Measurements from ENCODE around the gene PFKL.

PFKL gene

GRCh38 chr21:44326272-44326647 is 26.4 kb downstream of the PFKL start:
- H3K4me2 ChIP-seq (ENCODE audit: low read depth, low read length), result no peak overlapping the region
- H2AFZ ChIP-seq (ENCODE audit: low read length), result no peak overlapping the region
- no peaks in the 10 kb centered on the region for H3K9me2 ChIP-seq (replicated peaks; ENCODE audit: insufficient read depth, low read length)
- no peak for DNase-seq
- no peak overlapping the region for H3K4me3 ChIP-seq (ENCODE audit: low read length)
- H3K4me1 ChIP-seq (ENCODE audit: low read length), result no peaks in the 10 kb centered on the region
- H3K9ac ChIP-seq (ENCODE audit: low read length), result no peak overlapping the region
- H4K20me1 ChIP-seq (ENCODE audit: insufficient read depth, low read length), result 0 out of 2 replicates have a peak, but pooled peaks cover 7% of the 10 kb centered on the region
- TF ChIP-seq EZH2phosphoT487 (IDR thresholded peaks at IDR 0.05; ENCODE audit: low read length), result no peak
- TF ChIP-seq EZH2 (optimal IDR thresholded peaks at IDR 0.05; ENCODE audit: low read depth, low read length), result no peak
- TF ChIP-seq CTCF (IDR thresholded peaks at IDR 0.05; ENCODE audit: low read length), result no peak
- H3K27ac ChIP-seq (ENCODE audit: low read length), result no peak overlapping the region
- H3F3A ChIP-seq (ENCODE audit: insufficient read depth, low read length), result no peaks in the 10 kb centered on the region
- H3K9me3 ChIP-seq (replicated peaks; ENCODE audit: insufficient read depth, low read length), result no peaks in the 10 kb centered on the region
- H3K27me3 ChIP-seq (replicated peaks; ENCODE audit: insufficient read depth, low read length), result no peaks in the 10 kb centered on the region
- no peaks in the 10 kb centered on the region for H3K79me2 ChIP-seq (ENCODE audit: low read length)
- no peaks in the 10 kb centered on the region; the same call in 1 of the 2 replicates for H3K36me3 ChIP-seq (replicated peaks; ENCODE audit: insufficient read depth, low read length)

- Histone ChIP-seq H3F3A (ENCODE audit: insufficient read depth, low read length) (no peaks in the 10 kb centered on the region), H2AFZ (ENCODE audit: low read length) (no peak overlapping the region), H4K20me1 (ENCODE audit: insufficient read depth, low read length) (0 out of 2 replicates have a peak, but pooled peaks cover 7% of the 10 kb centered on the region), H3K79me2 (ENCODE audit: low read length) (no peaks in the 10 kb centered on the region), H3K4me3 (ENCODE audit: low read length) (no peak overlapping the region), H3K4me1 (ENCODE audit: low read length) (no peaks in the 10 kb centered on the region), H3K4me2 (ENCODE audit: low read depth, low read length) (no peak overlapping the region), H3K27me3 (replicated peaks; ENCODE audit: insufficient read depth, low read length) (no peaks in the 10 kb centered on the region), H3K9me3 (replicated peaks; ENCODE audit: insufficient read depth, low read length) (no peaks in the 10 kb centered on the region), H3K9ac (ENCODE audit: low read length) (no peak overlapping the region), H3K27ac (ENCODE audit: low read length) (no peak overlapping the region), H3K36me3 (replicated peaks; ENCODE audit: insufficient read depth, low read length) (no peaks in the 10 kb centered on the region; the same call in 1 of the 2 replicates), H3K9me2 (replicated peaks; ENCODE audit: insufficient read depth, low read length) (no peaks in the 10 kb centered on the region)
- no peak for DNase-seq
- TF ChIP-seq EZH2 (optimal IDR thresholded peaks at IDR 0.05; ENCODE audit: low read depth, low read length), result no peak
- no peak for TF ChIP-seq CTCF (IDR thresholded peaks at IDR 0.05; ENCODE audit: low read length)
Measured at GRCh38 chr21:44326716-44327602, 27.1 kb downstream of the PFKL start.

GRCh38 chr21:44327603-44327974 is 27.7 kb downstream of the PFKL start:
- Histone ChIP-seq H3K36me3 (replicated peaks; ENCODE audit: insufficient read depth, low read length) (no peaks in the 10 kb centered on the region; the same call in 1 of the 2 replicates), H3K4me1 (ENCODE audit: low read length) (no peaks in the 10 kb centered on the region), H3K27ac (ENCODE audit: low read length) (no peak overlapping the region), H4K20me1 (ENCODE audit: insufficient read depth, low read length) (0 out of 2 replicates have a peak, but pooled peaks cover 7% of the 10 kb centered on the region), H3K9me3 (replicated peaks; ENCODE audit: insufficient read depth, low read length) (no peaks in the 10 kb centered on the region), H2AFZ (ENCODE audit: low read length) (no peak overlapping the region), H3F3A (ENCODE audit: insufficient read depth, low read length) (no peaks in the 10 kb centered on the region), H3K27me3 (replicated peaks; ENCODE audit: insufficient read depth, low read length) (no peaks in the 10 kb centered on the region), H3K4me3 (ENCODE audit: low read length) (no peak overlapping the region), H3K9ac (ENCODE audit: low read length) (no peak overlapping the region), H3K9me2 (replicated peaks; ENCODE audit: insufficient read depth, low read length) (no peaks in the 10 kb centered on the region), H3K79me2 (ENCODE audit: low read length) (no peaks in the 10 kb centered on the region), H3K4me2 (ENCODE audit: low read depth, low read length) (no peak overlapping the region)
- no peak for DNase-seq
- TF ChIP-seq CTCF (IDR thresholded peaks at IDR 0.05; ENCODE audit: low read length), result no peak
- TF ChIP-seq EZH2phosphoT487 (IDR thresholded peaks at IDR 0.05; ENCODE audit: low read length), result no peak
- TF ChIP-seq EZH2 (optimal IDR thresholded peaks at IDR 0.05; ENCODE audit: low read depth, low read length), result no peak

Measured in MM.1S (cell line).